Stimulated activated CD8-positive, alpha-beta memory T cell treated with anti-CD3 and anti-CD28 coated beads, Interleukin-4, amount 100 ng/mL, for 1 hour (primary cell): ENCODE results near the gene LAMTOR4.

Experiments used
- DNase-seq, 2 donors: peaks; one replicate each; pipeline ENCODE4 v3.0.0-alpha.2; 2020; ENCODE audit warnings: low read depth in 2 of 2, low spot score in 1 of 2

The LAMTOR4 gene

DNA sequence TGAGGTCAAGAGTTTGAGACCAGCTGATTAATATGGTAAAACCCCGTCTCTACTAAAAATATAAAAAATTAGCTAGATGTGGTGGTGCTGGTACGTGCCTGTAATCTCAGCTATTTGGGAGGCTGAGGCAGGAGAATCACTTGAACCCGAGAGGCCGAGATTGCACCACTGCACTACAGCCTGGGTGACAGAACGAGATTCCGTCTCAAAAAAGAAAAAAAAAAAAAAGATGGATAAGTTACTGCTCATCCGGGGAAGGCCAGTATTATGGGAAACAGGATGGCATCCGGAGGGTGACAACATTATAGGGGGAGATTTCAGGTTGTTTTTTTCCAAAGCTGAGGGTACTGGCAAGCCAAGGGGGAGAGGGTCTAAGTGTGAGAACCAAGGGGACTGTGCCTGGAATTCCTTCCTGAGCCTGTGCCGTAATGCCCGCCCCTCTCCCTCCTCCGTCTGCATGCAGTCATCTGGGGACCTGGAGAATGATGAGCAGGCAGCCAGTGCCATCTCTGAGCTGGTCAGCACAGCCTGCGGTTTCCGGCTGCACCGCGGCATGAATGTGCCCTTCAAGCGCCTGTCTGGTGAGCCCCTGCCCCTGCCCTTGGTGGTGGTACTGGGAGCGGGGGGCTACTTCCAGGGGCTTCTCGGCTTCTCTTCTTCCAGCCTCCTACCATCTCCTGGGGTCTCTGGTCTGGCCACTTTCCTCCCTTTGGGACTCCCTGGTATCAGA, 4.4 kb downstream of the LAMTOR4 start:
- DNase-seq: no peak

GRCh38 chr7:100153708-100154535, 5.2 kb downstream of the LAMTOR4 start:
- no peak for DNase-seq

DNA sequence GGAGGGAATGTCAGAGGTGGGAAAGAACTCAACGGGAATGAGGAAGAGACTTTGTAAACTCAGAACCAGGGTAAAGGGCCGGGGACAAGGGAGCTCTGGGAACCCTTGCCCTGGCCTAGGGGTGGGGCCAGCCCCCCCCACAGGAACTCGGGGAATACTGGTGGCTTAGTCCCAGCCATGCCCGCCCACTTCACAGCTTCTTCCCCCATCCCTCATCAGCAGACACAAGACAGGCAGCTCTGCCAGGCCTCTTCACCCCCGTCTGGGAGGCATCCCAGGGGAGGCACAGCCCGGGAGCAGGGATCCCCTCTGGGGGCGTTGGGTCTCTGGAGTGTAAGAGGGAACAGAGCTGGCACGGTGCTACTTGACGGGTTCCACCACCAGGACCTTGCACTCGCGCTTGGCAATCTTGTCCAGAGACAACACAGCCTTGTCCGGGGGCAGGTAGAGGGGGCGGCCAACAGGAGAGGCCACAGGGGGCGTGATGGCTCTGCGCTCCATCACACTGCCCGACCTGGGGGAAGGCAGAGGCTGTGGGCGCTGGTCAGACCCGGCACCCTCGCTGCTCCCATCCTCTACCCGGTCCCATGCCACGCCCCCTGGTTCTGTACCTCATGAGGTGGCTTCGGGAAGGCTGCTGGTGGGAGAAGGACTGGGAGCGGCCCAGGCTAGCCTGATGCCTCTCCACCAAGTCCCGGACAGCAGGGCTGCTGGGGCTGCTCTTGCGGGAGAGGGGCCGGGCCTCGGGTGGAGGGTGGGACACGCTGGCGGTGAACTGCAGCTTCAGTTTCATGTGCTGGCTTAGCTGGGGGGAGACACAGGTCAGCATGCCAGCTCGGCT, 6.2 kb downstream of the LAMTOR4 start:
- no peak for DNase-seq

- no peak for DNase-seq
Observed at GRCh38 chr7:100155553-100156317, 7.0 kb downstream of the LAMTOR4 start.

GRCh38 chr7:100156331-100157068, 7.8 kb downstream of the LAMTOR4 start:
- no peak for DNase-seq

DNA sequence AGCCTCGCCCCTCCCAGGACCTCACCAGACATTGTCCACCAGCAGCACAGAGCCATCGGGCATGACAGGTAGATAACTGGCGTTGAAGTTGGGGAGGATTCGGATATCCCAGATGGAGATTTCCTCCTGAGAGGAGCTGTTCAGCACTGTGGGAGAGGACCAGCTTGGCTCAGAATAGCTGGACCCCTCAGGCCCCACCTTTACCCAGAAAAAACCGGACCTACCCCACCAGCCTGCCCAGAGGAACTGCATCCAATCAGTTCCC, 8.3 kb downstream of the LAMTOR4 start:
- no peak for DNase-seq

DNA sequence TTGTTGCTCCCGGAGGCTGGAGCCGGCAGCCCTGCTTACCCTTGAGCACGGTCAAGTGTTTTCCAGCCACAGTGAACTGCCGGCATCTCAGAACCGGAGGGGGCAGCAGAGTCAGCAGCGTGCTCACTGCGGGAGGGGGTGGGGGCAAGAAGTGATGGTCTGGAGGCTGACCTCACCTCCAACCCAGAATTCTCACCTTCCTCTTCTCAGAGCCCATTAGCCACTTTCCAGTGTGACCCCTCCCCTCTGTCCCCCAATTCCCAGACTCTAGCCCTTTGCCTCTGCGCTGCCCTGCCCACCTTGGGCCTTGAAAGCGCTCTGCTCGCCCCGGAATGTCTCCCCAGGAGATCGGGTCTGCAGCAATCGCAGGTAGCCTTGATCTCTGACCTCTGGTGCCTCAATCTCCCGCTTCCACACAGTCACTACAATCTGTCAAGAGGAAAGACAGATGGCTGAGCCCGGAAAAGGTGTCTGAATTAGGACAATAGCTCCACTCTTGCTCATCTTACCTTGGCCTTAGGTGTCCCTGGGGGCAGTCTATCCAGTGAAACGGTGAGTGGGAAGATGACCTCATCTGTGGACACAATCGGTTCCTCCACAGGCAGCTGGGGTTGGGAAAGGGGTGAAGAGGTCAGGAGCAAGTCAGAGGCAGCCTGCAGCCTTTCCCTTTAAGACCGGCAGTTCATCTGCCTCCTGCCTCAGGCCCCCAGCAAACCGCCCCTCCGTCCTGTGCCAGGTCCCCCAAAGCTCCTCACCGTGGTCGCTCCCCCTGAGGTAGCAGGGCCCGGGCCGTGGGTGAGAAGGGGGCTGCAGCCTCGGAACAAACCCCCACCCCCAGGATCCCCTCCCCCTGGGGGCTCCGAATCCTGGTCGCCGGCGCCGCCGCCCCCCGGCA, 8.9 kb downstream of the LAMTOR4 start:
- DNase-seq: no peak

DNA sequence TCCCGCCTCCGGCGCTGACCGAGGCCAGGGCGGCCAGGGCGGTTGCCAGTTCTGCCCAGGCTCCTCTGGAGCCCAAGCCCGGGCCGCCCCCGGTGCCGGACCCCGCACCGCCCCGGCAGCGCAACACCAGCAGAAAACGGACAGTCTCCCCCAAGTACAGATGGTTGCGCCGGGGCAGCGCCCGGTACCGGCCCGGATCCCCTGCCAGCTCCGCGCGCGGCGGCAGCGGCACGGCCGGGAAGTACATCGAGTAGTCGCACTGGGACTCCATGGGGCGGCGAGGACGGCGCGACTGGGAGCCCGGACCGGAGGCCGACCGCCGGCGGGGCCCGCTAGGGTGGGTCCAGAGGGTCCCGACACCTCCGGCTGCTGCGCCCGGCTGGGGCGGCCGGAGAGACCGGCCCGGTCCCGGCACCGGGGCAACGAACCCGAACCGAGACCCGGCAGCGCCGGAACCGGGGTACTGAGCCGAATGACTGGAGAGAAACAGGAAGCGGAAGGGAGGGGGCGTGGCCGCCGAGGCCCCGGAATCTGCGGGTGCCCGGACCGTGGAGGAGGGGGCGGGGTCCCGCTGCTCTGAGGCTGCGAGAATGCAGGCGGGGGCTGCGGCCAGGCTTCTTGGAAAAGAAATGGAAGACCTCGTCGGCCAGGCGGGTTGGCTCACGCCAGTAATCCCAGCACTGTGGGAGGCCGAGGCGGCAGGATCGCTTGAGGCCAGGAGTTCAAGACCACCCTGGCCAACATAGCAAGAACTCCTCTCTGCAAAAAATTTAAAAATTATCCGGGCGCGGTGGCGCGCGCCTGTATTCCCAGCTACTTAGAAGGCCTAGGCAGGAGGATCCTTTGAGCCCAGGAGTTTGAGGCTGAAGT, 9.7 kb downstream of the LAMTOR4 start, which contains the start of gene TRAPPC14:
TSS of gene TRAPPC14 (minus strand) at position 495 of the 870 bp plus-strand sequence. CDS start at position 271, 224 bp downstream.
- DNase-seq: peak; percentile 79 to 84

- DNase-seq: no peak
Observed at GRCh38 chr7:100159099-100159623, 10.4 kb downstream of the LAMTOR4 start.

GRCh38 chr7:100160067-100160466, 11.3 kb downstream of the LAMTOR4 start:
- no peak for DNase-seq

DNA sequence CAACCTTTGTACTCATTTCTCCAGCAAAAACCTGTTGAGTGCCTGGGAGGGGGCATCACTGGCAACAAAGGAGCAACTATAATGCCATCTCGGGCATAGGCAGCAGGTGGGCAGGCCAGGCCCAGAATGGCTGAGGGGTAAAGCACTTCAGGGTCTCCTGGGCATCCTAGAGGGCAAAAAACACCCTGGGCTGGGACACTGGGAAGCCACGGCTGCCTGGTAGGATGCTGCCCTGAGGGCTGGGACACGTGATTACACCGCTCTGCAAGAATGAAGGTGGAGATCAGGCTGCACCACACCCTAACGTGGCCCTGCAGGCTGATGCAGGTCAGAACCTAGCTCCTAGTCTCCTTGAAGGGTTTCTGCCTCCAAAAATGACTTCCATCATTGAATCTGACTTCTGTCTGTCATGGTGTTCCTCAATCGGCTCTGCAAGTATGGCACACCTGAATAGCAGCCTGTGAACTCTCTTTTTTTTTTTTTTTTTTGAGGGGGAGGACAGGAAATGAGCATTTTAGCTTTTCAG, 14.4 kb downstream of the LAMTOR4 start:
- no peak for DNase-seq

- no peak for DNase-seq
Observed at GRCh38 chr7:100163871-100164270, 15.2 kb downstream of the LAMTOR4 start.

DNA sequence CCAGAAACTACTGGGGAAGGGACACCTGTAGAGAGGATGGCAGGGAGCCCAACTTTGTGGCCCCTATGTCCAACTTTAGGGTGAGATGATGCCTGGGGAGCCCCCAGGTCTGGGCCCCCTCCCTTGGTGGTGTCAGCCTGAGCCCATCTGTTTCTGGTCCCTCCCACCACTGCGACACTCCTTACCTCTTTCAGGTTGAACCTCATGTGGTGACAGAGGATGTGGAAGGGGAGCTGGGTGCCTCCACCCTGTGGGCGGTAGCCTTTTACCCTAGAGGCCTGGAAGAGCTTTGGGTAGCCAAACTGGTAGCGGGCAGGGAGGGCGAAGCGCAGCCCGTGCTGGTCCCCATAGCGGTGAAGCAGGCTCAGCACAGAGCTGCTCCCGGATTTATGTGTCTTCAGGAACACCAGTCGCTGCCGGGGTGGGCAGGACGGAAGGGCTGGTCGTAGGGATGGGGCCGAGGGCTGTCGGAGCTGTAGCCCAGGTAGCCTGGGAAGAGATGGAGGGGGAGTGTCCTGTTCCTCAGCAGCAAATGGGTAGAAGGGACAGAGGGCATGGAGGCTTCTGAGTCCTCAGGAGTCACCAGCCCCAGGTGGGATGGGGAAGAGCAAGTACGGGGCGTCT, 17.7 kb downstream of the LAMTOR4 start:
- DNase-seq: no peak

GRCh38 chr7:100166970-100167911, 18.5 kb downstream of the LAMTOR4 start:
- no peak for DNase-seq

- no peak for DNase-seq
Observed at GRCh38 chr7:100167912-100168323, 19.2 kb downstream of the LAMTOR4 start.

DNA sequence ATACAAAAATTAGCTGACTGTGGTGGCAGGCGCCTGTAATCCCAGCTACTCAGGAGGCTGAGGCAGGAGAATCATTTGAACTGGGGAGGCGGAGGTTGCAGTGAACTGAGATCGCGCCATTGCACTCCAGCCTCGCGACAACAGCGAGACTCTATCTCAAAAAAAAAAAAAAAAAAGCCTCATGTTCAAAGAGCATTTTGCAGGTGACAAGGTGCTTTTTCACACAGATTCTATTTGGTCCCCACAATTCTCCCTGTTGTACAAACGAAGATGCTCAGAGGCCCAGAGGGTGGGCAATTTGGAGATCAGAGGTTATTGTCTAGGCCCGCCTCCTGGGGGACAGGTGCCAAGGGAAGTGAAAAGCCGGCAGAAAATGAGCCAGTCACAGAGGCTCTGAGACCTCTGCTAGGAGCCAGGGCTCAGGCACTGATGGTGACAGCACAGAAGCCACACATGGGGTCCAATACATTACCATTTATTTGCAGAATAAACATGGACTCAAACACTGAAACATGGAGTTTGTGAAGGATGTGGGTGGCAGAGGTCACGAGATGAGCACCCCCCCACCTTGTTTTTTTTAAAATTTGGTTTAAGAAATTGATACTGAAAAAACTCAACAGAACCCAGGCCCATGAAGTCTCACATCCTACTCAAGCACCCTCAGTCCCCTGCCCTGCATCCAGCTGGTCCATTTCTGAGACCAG, 20.6 kb downstream of the LAMTOR4 start:
- no peak for DNase-seq
